Posterior vena cava (tissue), 2 donors: ENCODE data around the gene TPP2. TPM values are rescaled to one million over a fixed set of nuclear protein-coding genes. Genes with fewer than 3 reads are reported as not detected.

ENCODE experiments used
- DNase-seq: peaks from one replicate; pipeline ENCODE4 v3.0.0-alpha.2; 2020; ENCODE audit warnings: low spot score
- intact Hi-C, 2 donors: fragments of 100-400 bp; cut with DNase I; formaldehyde crosslinking; loops; one replicate each; pipeline versions ENCODE4 v1.14.1 to v1.14.2; 2022 to 2023
- total RNA-seq, 2 donors: library from RNA; stranded (reverse); fragmentation: NEBNext Ultra II Directional; extraction: Animal tissue kit (Norgen Biotek cat#: 25700); gene quantifications; one replicate each; pipeline ENCODE4 v1.2.1, GENCODE V29; 2021
- donor health status: DM: yes; HTN: yes; CAD: no.
- donor health status: DM: yes; HTN: yes; CAD: no.

The TPP2 gene
- total RNA-seq, 2 donors from 2014 or later: 32.7 to 37.2 TPM

DNA sequence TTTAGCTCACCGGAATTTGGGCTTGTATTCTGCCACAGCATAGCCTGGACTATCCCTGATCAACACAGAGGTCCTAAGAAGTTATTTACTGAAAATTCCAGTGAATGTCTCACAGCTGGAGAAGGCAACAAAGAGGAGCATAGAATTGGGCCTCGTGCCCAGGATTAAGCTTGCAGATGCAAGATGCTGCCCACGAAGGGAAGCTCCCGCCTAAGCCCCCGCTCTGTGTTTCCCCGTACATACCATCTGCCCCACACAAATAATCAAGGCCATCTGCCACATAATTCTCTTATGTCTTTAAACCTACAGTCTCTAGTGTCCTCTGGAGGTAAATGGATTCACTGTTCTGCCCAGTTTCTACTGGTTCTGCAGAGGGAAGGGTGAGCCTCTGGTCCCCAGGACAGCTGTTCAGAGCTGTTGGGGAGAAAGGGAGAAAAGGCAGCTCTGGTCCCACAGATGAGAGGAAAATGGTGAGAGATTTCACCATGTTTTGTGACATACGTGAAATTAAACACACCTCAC is 7.4 kb upstream of the TPP2 start:
- intact Hi-C loops: no loop called here
- no peak for DNase-seq

- intact Hi-C loops: loop anchor here in 1 of 2 donors (5.0 kb wide), 1 partner anchor 140 kb away; no protein-coding TSS in a partner anchor
- DNase-seq: peak; percentile 93
Observed at GRCh38 chr13:102591988-102592781, 4.6 kb upstream of the TPP2 start.

DNA sequence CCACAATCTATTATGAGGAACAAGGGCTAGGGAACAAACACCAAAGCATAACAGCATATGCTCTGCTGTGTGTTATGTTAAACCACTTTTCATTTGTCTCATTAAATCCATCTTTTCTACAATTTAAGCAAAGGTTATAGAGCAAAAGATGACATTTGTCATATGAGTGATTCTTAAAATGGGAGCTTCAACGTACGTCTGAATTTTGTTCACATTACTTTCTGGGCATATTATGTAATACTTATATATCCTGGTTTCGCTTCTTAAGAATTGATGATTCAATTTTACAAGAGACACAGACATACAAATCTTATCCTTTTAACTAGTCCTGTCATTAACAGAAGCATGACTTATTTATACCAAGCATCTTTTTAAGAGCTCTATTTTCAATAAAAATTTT is 3.3 kb upstream of the TPP2 start:
- intact Hi-C loops: loop anchor here in 1 of 2 donors (5.0 kb wide), 1 partner anchor 139 kb away; no protein-coding TSS in a partner anchor
- no peak for DNase-seq

DNA sequence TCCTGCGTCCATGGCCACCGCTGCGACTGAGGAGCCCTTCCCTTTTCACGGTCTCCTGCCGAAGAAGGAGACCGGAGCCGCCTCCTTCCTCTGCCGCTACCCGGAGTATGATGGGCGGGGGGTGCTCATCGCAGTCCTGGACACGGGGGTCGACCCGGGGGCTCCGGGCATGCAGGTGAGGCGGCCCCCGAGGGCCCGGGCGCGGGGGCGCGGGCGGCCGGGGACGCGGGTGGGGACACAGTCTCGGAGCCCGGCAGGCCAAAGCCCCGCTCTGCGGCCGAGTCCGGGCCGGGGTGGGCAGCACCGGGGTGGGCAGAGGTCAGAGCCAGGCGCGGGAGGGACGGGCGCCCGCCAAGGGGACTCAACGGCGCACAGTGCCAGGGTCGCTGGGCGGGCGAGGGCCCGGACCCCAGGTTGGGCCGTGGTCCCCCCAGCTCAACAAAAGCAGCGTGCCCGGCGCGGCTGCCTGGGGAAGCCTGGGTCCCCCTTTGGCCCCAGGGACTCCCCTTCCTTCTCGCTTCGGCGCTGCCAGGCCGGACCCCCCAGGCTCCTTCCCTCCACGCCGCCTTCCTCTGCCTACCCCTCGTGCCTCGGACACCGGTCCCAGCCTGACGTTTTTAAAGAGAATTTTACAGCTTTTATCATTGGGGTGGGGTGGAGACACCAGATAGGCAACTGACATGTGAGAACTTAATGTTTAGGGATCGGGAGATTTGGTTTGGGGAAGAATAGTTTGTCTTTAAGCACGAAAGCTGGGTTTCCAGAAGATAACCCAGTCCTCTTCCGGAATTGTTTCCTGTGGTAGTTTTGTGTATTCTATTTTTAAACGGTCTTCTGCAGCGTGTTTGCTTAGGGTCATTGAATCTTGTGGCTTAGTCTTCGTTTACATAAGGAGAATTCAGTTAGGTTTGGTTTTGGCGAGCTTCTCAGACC is 509 bp downstream of the TPP2 start:
- intact Hi-C loops: loop anchor here in 1 of 2 donors (5.0 kb wide), 2 partner anchors 130 to 250 kb away; partner anchors contain the start of gene ERCC5

GRCh38 chr13:102598061-102598460 is 1.3 kb downstream of the TPP2 start:
- intact Hi-C loops: loop anchor here in 1 of 2 donors (5.0 kb wide), 2 partner anchors 129 to 249 kb away; partner anchors contain the start of gene ERCC5
- DNase-seq: no peak

More for the DNA sequence above, 509 bp downstream of the TPP2 start:
- peak; percentile 82 for DNase-seq

- no peak for DNase-seq
- intact Hi-C loops: loop anchor here in 1 of 2 donors (5.0 kb wide), 2 partner anchors 128 to 248 kb away; partner anchors contain the start of gene ERCC5
Observed at GRCh38 chr13:102599426-102600012, 2.7 kb downstream of the TPP2 start.

- intact Hi-C loops: no loop called here
- DNase-seq: no peak
Observed at GRCh38 chr13:102606537-102607309, 9.9 kb downstream of the TPP2 start.

GRCh38 chr13:102608974-102609373 is 12.2 kb downstream of the TPP2 start:
- intact Hi-C loops: no loop called here
- DNase-seq: no peak

DNA sequence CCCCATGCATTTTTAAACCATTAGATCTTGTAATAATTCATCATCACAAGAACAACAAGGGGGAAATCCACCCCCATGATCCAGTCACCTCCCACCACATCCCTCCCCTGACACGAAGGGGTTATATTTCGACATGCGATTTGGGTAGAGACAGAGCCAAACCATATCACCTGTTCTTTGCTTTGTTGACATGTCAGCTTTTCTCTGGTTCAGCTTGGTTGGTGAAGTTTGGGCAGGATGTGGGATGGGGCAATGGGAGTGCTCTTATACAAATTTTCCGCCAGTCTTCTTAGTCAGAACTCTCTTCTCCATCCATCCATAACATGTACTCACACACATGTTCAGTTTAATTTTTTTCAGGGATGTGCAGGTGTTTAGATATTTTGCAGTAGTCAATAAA is 12.9 kb downstream of the TPP2 start:
- intact Hi-C loops: no loop called here

GRCh38 chr13:102610296-102610895 is 13.6 kb downstream of the TPP2 start:
- intact Hi-C loops: no loop called here
- no peak for DNase-seq

More for the DNA sequence above, 12.9 kb downstream of the TPP2 start:
- no peak for DNase-seq

DNA sequence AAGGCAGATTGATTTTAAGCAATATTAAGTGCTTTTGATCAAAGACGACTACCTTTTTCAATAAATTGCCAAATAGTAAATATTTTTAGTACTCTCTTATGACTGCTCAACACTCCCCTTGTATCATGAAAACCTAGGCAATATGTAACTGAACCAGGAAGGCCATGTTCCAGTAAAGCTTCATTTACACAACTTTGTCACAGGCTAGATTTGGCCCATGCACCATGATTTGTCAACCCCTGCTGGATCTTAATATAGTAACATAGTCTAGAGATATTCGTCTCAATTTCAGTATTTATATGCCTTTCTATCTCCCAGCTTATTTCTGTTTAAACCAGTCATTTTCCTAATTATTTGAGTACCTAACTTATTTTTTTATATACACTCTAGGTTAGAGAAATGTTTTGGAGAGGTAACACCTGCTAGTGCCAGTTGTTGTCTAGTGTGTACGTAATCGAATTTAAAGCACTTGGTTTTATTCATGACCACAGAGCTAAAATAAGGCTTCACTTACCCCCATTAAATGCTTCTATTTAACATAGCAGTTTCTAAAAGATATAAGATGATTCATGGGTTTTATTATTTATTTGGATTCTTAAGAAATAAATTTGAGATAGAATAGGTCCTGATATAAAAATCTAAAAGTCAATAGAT is 21.0 kb downstream of the TPP2 start:
- intact Hi-C loops: no loop called here

GRCh38 chr13:102620516-102620915 is 23.7 kb downstream of the TPP2 start:
- no peak for DNase-seq

More for the DNA sequence above, 21.0 kb downstream of the TPP2 start:
- DNase-seq: no peak

GRCh38 chr13:102626928-102627327 is 30.1 kb downstream of the TPP2 start:
- intact Hi-C loops: no loop called here
- no peak for DNase-seq

More at GRCh38 chr13:102620516-102620915, 23.7 kb downstream of the TPP2 start:
- intact Hi-C loops: no loop called here

DNA sequence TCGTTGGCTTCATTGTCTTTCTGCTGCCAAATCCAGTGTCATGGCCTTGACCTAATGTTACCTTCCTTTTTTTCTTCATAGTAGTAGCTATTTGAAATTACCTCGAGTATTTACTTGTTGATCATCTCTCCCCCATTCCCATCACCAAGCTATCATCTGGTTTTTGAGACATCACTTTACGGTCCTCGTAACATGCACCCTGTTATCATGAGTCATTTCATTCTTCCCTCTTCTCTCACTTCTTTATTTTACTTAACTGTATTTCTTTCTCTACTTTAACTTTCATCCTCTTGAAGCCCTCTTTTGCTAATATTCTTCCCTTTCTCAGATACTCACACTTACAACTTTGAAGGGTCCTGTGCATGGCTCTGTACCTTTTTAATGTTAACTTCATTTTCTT is 31.8 kb downstream of the TPP2 start:
- intact Hi-C loops: no loop called here

GRCh38 chr13:102631198-102631597 is 34.4 kb downstream of the TPP2 start:
- intact Hi-C loops: no loop called here
- DNase-seq: no peak

More for the DNA sequence above, 31.8 kb downstream of the TPP2 start:
- DNase-seq: no peak

- intact Hi-C loops: no loop called here
- no peak for DNase-seq
Observed at GRCh38 chr13:102638741-102639140, 42.0 kb downstream of the TPP2 start.

- no peak for DNase-seq
- intact Hi-C loops: no loop called here
Observed at GRCh38 chr13:102642029-102642428, 45.2 kb downstream of the TPP2 start.
